ENCODE results near the gene FANCC. TPM values are rescaled to one million over a fixed set of nuclear protein-coding genes. Genes with fewer than 3 reads are reported as not detected.
"Not testable (repeated sequence)": the region's sequence is repeated elsewhere in the genome, so short reads cannot be mapped to it uniquely, and the experiment has no call there.

The FANCC gene
- total RNA-seq, 1 experiment from 2014 or later = 13.4 TPM

DNA sequence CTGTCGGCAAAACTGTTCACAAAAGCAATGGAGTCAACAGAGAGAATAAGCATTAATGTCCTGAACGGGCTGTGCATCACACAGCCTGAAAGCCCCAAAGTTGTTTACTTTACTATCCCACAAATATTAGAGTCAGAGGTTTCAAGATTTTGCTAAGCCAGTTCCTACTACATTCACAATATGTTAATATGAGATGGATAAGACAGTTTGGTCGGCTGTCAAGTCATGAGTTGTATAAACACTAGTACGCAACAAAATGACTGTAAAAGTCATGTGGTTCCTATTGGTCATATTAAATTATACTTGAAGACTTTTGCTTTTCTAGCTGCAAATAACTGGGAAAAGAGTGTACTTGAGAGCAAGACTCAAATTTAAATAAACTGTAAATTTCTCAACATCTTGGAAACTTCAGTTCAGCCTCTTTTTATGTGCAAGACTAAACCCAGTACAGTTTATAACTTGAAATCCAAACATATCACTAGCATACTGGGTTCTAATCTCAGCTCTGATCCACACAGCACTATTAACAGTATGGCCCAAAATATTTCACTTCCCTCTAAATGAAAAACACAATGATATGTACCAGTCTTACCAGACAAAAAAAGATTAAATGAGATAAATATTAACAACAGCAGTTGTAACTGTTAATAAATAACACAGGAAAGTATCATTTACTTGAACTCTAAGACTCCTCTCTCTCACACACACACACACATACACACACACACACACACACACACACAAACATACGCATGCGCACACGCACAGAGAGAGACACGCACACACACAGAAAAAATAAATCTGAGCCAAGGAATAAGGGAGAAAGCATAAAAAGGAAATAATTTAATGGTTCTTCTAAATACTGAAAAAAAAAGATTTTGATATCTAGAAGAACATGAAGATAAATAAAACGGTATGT is 33.1 kb downstream of the FANCC start:
- DNase-seq (ENCODE audit: low read depth) = peak; percentile 19

DNA sequence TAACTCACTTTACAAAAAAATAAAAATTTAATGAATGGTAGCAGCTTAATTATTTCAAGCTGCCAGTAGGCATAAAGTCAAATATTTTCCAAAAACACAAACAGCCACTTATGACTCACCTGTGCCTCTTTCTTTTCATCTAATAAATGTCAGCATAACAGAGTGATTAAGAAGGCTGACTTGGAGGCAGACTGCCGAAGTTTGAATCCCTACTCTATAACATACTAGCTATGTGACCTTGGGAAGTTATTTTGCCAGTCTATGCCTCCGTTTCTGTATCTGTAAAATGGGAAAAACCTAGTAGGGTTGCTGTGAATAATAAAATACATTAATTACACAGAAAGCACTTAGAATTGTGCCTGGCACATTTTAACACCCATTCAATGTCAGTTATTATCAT is 33.8 kb downstream of the FANCC start:
- DNase-seq (ENCODE audit: low read depth) = no peak

DNA sequence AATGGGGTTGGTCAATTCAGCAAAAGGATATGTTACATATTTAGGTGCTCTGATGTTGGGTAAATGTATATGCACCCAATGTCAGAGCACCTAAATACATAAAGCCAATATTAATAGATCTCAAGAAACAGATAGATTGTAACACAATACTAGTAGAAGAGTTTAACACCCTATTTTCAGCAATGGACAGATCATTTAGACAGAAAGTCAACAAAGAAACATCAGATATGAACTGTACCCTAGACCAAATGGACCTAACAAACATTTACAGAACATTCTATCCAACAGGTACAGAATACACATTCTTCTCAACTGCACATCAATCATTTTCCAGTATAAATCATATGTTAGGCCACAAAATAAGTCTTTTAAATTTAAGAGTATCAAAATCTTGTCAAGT is 35.2 kb downstream of the FANCC start:
- no peak for DNase-seq (ENCODE audit: low read depth)

DNA sequence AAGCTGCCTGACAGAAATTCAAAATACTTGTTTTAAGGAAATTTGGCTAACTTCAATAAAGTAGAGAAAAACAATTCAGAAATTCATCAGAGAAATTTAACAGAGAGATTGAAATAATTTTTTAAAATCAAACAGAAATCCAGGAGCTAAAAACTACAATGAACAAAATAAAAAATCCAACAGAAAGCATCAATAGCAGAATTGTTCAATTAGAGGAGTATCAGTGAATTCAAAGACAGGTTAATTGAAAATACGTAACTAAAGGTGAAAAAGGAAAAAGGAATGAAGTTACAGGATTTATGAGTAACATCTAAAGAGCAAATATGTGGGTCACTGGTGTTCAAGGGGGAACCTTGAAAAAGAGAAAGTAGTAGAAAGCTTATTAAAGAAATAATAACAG is 36.8 kb downstream of the FANCC start:
- no peak for DNase-seq (ENCODE audit: low read depth)

DNA sequence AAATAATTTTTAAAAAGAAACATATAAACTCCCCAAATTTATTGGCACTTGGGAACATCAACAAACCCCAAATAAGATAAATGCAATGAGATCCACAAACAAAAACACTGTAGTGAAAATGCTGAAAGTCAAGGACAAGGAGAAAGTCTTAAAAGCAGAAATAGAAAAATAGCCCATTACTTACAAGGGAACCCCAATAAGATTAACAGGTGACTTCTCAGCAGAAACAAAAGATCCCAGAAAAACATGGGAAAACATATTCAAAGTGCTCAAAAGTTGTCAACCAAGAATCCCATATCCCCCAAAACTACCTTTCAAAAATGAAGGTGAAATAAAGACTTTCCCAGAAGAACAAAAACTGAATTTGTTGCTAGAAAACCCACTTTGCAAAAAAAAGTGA is 40.0 kb downstream of the FANCC start:
- no peak for DNase-seq (ENCODE audit: low read depth)

DNA sequence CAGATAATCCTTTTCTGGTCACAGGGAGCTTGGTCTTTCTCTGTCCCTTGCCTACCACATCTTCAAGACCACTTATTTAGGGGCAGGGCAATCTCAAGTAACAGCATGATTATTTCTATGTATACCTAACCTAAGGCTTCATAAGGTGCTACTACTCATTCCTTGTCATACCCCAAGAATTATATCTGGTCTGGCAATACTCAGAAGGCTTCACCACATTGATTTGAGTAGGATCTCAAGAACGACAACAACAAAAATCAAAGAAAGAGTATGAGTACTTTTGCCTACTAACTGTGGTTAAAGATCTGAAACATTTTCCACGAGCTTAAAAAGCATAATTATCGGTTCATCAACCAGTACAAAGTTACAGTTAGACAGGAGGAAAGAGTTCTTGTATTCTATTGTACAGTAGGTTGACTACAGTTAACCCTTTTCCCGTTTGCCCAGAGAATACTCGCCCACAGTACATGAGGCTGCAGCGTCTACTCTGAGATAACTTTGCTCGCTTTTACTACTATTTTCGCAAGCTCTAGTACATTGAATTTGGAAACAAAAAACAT is 41.0 kb downstream of the FANCC start:
- no peak for DNase-seq (ENCODE audit: low read depth)

DNA sequence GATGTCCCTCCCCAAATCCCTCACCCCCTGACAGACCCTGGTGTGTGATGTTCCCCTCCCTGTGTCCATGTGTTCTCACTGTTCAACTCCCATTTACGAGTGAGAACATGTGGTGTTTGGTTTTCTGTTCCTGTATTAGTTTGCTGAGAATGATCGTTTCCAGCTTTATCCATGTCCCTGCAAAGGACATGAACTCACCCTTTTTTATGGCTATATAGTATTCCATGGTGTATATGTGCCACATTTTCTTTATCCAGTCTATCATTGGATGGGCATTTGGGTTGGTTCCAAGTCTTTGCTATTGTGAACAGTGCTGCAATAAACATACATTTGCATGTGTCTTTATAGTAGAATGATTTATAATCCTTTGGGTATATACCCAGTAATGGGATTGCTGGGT is 43.3 kb downstream of the FANCC start:
- not testable (repeated sequence) for DNase-seq (ENCODE audit: low read depth)

DNA sequence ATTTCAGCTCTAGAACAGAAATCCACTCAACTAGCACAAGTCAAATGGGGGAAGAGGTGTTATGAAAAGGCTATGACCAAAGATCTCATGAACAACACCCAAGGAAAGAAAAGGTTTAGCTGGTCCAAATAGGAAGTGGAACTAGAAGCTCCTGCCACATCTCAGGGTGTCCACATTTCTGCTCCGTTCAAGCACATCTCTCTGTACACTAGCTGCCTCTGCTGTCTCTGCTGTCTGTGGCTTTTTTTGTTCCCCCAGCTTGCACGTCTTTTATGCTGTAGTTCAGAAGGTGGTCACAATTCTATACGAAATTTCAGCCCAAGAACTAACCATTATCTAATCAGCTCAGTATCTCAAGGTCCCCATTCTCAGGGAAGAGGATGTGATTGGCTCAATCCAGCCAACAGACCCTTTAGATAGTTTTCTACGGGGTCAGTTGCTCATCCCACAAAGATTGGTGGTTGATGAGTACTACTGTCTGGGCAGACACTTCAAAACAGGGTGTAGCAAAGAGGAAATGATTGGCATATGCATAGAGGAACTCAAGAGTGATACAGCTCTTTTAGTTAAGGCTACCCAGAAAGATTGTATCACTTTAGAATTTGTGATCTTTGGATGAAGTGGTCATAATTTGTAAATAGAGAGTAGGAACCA is 44.0 kb downstream of the FANCC start:
- DNase-seq (ENCODE audit: low read depth) = no peak

DNA sequence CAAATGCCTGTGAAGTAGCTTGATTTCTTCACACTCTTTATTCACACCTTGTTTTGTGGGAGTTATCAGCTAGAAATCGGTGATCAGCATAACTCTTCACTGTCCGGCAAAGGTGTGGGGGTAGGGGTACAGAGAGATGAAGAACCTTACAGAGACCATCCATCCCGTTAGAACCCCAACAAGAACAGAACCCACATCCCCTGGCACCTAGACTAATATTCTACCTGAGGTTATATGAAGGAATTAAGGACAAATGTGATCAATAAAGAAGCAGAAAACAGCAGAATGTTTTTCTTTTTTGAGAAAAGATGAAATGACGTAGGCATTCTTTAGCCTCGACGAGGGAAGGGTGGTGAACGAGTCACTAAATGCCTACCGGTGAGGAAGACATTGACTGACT is 44.7 kb downstream of the FANCC start:
- no peak for DNase-seq (ENCODE audit: low read depth)

DNA sequence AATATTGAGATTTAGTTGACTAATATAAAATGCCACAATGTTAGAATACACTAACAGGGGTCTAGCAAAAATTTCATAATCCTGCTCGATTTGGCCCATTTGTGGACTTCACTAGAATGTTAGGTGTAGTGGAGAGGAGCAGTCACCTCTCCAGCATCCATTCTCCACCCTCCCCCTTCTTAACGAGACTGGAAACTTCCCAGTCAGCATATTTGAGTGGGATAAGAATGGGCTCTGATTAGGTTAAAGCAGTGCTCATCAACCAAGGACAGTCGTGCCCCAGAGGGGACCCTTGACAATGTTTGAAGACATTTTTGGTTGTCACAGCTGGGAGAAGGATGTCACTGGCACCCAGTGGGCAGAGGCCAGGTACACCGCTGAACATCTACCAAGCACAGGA is 46.7 kb downstream of the FANCC start:
- no peak for DNase-seq (ENCODE audit: low read depth)

DNA sequence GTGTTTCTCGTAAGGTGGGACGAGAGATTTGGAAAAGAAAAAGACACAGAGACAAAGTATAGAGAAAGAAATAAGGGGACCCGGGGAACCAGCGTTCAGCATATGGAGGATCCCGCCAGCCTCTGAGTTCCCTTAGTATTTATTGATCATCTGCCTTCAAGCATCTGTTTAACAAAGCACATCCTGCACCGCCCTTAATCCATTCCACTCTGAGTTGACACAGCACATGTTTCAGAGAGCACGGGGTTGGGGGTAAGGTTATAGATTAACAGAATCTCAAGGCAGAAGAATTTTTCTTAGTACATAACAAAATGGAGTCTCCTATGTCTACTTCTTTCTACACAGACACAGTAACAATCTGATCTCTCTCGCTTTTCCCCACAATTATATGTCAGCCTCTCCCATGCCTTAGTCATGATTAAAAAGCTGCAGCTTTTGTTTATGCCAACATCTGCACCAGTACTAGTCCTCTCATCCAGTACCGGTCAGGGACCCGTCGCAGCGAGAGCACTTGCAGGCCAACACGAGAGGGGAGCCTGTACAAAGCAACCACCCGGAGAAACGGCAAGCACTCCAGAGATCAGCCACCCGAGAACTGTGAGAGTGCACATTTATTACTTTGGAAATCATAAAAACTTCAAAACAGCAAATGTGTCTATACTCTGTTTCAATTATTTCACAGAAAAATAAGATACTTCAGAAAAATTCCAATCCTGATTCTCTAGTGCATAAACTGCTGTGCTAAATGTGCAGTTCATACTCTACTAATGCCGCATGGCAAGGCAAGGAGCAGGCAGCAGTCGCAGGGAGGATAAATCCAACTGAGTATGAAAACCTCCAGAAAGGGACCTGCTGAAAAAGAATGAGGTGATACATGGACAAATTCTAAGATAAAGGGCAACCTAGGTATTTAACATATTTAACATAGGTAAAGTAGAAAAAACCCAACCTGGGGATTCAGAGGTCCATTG is 47.4 kb downstream of the FANCC start:
- not testable (repeated sequence) for DNase-seq (ENCODE audit: low read depth)

DNA sequence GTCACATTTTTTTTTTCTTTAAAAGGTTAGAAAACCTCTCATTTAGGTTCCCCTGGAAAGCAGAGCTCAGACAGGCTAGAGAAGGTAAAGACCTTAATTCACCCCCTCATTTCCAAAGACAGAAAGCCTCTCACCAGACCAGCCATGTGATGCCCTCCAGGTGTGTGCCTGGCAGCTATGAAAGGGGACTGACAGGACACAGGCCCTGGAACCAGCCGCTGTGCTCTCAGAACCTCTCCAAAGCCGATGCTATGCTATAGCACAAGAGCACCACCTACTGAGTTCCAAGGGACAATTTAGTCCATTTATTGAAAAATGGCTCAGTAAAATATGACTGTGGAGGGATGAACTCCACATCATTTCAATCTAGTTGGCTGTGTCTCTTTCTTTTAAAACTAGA is 48.8 kb downstream of the FANCC start:
- peak; percentile 26 for DNase-seq (ENCODE audit: low read depth)

DNA sequence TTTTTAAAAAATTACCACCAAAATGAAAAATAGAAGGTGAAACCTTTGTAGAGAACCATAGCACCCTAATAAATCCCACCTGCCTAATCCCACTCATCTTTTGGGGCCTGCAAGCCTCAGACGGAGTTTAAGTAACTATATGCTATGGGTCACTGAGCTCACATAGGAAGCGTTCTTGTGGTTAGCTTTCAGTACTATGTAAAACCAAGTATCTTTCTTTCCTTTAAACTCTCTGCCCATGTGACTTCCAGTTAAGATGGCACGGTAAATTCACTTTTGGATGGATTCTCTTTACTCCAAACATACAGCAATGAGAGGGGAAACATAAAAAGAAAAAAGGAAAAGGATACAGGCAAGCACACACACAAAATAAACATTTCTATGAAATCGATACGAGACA is 50.9 kb downstream of the FANCC start:
- no peak for DNase-seq (ENCODE audit: low read depth)

DNA sequence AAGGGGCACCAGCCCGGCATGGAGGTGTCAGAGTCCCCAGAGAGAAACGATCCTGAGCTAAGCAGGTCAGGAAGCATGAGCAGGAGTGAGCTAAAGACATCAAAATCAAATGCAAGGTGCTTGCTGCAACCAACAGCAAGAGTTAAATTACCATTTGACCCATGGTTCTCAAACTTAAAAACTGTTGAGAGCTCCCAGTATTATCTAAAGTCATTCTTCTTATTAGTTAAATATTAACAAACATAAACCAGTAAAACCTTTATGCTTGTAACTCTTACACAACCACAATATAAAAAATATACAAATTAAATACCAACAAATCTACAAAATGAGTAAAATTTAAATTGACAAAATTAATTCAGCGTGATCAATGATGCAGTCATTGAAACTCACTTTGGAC is 51.5 kb downstream of the FANCC start:
- no peak for DNase-seq (ENCODE audit: low read depth)

DNA sequence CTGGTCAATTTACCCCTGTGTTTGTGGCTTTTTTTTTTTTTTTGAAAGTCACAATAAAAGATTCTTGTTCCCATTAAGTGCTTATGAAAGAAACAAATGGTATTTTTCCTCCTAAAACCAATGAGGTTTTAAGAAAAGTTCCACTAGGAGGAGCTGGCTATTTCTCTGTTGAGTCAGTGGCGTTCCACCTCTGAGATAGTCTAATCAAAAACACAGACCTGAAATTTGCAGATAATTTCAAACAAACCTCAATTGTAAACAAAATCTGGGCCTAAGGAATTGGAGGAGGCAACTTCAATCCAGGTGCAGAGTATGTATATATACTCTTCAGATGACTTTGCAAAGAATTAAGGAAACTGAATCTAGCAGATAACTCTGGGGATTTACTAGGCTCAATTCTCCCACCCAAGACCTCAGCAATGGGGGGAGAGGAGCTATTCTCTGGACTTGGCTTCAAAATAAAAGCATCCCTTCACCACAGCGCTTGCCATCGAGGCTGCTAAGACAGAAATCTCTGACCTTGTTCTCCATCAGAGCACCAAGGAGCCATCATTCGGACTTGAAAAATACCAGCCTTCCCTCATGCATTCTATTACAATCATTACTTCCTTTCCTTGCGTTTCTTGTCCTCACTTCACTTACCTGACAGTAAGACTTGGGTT is 52.4 kb downstream of the FANCC start:
- DNase-seq (ENCODE audit: low read depth) = peak; percentile 43

DNA sequence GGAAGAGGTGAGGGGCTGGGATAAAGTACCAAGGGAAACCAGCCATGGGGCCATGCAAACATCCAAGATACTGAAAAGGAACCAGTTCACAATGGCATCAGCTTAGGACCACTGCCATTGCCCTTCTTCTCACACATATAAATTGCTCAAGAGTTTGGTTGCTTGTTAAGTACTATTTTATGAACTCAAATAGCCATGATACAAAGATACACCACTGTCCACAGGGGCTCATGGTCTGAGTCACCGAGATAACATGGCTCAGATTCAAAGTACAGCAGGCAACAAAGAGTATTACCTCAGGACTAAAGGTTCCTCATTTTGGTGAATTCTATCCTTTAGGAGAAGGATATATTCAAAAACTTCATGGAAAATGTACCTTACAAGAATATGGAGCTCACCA is 55.6 kb downstream of the FANCC start:
- DNase-seq (ENCODE audit: low read depth) = peak; percentile 55

DNA sequence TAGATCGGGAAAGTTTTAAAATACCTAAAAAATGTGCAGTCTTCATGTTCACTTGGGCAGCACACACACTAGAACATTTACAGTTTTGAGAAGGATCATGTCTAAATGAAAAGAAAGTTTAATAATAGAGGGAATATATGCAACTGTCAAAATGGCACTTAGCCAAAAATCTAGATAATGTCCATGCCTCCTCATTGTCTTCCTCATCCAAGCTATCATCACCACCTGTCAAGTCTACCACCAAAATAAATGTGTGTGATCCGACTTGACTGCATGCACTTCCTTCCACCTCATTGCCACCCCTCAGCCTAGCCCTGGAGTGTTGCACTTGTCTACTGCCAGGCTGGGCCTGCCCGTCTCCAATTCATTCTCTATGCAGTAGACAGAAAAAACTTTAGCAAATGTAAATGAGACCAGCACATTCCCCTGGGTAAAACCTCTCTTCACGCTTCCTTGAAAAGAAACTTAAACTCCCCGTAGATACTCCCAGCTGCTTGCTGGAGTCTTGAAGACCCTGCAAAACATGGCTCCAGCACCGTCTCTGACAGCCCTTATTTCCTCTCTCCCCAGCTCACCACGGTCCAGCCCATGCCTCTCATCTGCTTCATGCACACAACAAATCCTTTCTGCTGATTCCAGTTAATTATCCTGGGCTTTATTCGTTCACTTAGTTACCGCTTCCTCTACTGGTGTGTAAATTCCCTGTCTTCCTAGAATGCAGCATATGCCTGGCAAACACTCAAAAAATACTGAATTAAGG is 66.9 kb downstream of the FANCC start:
- DNase-seq (ENCODE audit: low read depth) = no peak

DNA sequence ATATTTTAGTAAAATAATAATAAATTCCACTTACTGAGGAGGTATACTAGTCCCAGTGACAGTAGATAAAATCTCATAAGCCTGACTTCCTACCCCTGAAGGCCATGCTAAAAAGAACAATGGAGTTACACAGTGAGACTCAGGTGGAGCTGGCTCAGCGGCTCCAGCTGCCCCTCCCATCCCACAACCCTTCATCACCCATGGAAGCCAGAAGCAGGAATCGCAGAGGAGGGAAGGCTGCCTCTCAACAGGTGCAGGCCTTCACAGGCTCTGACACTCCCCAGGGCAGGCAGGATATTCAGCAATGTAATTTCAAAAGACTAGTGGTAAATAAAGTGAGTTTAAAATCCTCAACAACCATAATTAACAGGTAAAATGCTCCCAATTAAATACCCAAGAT is 67.5 kb downstream of the FANCC start:
- no peak for DNase-seq (ENCODE audit: low read depth)

DNA sequence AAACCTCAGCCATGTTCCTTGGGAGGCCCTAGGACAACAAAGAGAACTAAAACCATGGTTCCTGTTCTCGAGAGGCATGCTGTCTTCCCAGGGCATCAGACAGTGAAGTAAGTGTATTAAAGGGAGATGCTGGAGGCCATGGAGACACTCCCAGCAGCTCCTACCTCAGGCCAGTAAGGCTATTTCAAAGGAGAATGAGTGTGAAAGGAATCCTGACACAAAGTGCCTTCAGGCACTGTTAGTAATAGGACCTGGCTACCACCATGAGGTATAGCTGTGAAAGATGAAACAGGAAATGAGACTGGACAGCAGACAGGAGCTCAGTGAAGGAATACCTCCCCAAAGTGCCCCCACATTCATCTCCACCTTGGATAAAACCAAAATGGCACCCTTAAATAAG is 71.0 kb downstream of the FANCC start:
- DNase-seq (ENCODE audit: low read depth) = no peak

DNA sequence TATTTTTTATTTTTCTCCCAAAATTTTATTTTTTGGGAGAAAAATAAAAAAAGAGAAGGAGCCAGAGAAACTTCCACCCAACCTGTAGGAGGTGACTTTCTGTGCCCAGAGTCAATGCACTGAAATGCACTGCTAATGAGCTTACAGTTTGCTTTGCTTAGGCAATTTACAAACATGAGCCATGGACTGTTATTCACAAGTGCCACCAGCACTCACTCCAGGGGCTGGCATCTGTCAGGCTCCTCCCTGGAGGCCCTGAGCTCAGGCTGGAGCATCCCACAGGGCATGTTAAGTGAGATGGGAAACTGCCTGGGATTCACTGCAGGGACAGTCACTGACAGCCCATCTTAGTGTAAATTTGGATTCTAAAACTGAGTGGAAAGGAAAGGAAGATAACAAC is 74.9 kb downstream of the FANCC start:
- DNase-seq (ENCODE audit: low read depth) = no peak
